Measurements from ENCODE around the gene PAH.

The PAH gene

DNA sequence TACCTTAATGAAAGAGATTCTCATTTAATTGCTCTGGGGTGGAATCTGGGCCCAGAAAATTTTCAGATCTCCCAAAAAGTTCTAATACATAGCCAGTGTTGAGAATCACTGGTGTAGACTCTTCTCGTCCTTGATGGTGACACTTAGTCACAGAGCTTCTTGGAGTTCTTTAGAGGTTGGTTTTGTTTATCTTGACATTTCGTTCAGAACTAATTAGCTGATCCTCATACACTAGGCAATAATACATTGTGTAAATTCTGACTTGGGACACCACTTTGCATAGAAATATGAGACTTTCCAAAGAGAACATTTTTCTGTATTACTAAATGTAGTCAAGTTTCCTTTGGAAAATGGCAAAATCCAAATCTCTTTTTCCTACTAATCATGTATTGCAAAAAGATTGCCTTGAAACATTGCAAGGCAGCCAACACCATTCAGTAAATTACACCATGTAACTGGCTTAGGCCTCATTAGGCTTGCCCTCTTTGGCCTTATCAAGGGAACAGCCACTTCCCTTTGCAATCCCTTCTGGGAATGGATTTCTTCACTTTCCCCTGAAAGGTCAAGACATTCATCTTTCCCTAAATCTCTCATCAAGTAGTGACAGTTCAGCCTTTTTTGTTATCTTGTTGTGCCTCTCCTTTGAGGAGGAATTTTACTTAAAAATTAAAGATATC, 102.2 kb downstream of the PAH start:
- H3K4me3 ChIP-seq (ENCODE audit: low read length): no peak overlapping the region
- TF ChIP-seq, protein P1, sequence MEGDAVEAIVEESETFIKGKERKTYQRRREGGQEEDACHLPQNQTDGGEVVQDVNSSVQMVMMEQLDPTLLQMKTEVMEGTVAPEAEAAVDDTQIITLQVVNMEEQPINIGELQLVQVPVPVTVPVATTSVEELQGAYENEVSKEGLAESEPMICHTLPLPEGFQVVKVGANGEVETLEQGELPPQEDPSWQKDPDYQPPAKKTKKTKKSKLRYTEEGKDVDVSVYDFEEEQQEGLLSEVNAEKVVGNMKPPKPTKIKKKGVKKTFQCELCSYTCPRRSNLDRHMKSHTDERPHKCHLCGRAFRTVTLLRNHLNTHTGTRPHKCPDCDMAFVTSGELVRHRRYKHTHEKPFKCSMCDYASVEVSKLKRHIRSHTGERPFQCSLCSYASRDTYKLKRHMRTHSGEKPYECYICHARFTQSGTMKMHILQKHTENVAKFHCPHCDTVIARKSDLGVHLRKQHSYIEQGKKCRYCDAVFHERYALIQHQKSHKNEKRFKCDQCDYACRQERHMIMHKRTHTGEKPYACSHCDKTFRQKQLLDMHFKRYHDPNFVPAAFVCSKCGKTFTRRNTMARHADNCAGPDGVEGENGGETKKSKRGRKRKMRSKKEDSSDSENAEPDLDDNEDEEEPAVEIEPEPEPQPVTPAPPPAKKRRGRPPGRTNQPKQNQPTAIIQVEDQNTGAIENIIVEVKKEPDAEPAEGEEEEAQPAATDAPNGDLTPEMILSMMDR (conservative IDR thresholded peaks at IDR 0.05; ENCODE audit: low read depth, low read length): no peak
- DNase-seq (ENCODE audit: low read depth): no peak

DNA sequence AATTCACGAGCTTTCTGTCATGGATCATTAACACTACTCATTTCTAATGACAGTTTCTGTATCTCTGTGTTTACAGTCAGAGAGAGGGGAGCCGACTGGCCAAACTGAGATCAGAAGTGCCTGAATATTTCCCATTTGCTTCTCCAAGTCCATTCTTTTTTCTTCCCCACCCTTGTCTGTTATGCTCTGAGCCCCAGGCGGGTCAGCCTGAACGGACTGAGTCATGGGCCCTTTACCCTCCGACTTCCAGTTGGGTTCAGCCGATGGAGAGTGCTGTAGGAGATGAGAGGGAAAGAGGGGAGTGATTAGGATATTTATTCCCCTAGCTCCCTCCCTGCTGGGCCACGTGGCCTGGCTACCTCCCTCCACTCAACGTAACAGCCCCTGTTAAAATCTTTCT, 104.7 kb downstream of the PAH start:
- TF ChIP-seq, protein P1 (conservative IDR thresholded peaks at IDR 0.05; ENCODE audit: low read depth, low read length): no peak
- H3K4me3 ChIP-seq (ENCODE audit: low read length): no peak overlapping the region
- DNase-seq (ENCODE audit: low read depth): no peak

DNA sequence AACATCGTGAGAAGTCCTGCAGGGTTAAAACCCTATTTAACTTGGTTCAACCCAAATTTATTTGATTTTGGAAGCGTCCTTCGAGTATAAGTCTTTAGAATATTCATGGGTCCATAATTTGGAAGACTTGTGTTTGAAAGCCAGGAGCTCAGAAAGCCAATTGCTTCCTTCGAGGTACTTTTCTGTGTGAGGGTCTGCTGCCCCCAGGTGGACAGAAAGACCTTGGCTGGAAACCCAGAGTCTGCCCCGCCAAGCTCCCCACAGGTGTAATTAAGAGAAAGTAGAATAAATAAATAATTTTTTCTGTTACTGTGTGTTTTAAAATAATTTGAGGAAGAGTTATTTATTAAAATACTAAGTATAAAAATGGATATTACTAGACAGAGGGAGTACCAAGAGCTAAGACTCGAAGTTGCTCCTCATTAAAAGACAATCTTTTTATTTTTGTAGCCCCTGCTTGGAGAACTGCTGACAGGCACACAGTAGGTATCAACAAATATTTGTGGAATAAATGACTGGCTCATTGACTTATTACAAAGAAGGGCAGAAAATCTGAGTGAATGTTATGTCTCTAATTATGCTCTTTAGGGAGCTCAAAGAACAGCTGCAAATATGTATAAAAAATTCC, 105.8 kb downstream of the PAH start:
- TF ChIP-seq, protein P1 (conservative IDR thresholded peaks at IDR 0.05; ENCODE audit: low read depth, low read length): peak; percentile 76
- DNase-seq (ENCODE audit: low read depth): no peak
- H3K4me3 ChIP-seq (ENCODE audit: low read length): no peak overlapping the region

DNA sequence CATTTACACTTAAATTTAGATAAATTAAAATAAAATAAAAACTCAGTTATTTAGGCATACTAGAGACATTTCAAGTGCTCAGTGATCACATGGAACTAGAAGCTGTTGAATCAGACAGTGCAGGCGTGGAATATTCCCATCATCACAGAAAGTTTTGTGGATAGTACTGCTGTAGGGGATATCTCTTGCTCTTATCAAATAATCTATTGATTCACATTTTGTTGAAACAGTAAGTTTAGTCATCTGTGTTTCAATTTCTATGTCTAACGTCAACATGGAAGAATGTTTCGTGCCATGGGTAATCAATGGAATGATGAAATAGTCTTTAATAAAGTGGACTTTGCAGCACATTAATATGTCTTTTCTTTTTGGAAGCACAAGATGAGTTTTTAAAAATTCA, 108.6 kb downstream of the PAH start:
- H3K4me3 ChIP-seq (ENCODE audit: low read length): no peak overlapping the region
- TF ChIP-seq, protein P1 (conservative IDR thresholded peaks at IDR 0.05; ENCODE audit: low read depth, low read length): no peak
- no peak for DNase-seq (ENCODE audit: low read depth)

DNA sequence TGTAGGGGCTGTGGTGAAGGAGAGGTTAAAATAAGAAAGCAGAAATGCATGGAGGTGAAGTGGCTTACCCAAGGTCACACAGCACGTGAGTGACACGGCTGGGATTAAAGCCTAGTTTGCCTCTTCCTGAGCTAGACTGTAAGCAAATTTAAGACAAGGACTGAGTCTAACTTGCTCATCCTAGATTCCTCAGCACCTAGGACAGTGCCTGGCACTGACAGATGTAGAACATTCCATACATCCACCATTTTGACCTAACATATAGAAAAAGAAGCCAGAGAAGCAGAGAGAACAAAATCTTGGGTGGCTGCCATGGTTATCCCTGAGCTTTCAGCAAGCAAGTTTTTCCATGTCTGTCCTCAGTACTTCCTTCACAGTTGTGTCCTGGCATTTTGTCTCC, 110.5 kb downstream of the PAH start:
- TF ChIP-seq, protein P1 (conservative IDR thresholded peaks at IDR 0.05; ENCODE audit: low read depth, low read length): no peak
- no peak overlapping the region for H3K4me3 ChIP-seq (ENCODE audit: low read length)
- DNase-seq (ENCODE audit: low read depth): no peak

DNA sequence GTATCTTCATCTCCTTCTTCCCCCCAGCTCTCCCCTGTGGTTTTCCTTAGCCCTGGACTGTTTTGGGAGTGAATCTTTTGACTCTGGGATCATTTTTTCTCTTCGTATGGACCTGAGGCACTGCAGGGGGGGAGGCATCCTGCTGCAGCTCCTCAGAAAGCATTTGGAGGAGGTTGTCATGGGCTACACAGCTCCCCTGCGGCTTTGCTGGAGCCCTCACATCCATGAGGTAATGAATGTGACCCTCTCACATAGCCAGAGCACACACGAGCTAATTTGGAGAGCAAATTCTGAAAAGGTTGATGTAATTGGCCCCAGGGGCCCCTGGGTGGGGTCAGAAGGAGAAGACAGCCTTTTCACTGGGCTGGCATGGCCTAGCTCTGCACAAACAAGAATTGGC, 110.9 kb downstream of the PAH start:
- no peak for DNase-seq (ENCODE audit: low read depth)
- TF ChIP-seq, protein P1 (conservative IDR thresholded peaks at IDR 0.05; ENCODE audit: low read depth, low read length): no peak
- H3K4me3 ChIP-seq (ENCODE audit: low read length): no peak overlapping the region

DNA sequence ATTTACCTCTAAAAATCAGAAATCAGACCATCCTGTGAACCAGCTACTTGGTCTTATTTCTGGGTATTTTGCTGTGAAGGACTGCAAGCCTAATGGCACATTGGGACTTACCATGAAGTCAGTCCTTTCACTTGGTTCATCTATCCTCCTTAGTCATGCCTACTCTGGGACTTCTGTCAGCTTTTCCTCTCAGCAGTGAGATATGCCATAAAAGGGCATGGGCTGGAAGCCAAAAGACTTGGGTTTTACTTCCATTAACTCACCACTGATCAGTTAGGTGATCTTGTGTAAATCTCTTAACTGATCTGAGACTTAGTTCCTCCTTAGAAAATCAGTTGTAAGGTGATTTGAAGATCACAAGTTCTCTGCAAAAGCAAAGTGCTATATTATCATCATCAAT, 116.5 kb downstream of the PAH start:
- DNase-seq (ENCODE audit: low read depth): no peak
- TF ChIP-seq, protein P1 (conservative IDR thresholded peaks at IDR 0.05; ENCODE audit: low read depth, low read length): no peak

More for the DNA sequence above, 116.5 kb downstream of the PAH start:
- H3K4me3 ChIP-seq (ENCODE audit: low read length): no peak overlapping the region

Data from retinal pigment epithelial cell (primary cell).